Activated CD4-positive, alpha-beta T cell treated with anti-CD3 and anti-CD28 coated beads, Interleukin-2, Interleukin-4, amounts not matched to agents 100 ng/mL and 50 ng/mL, durations not matched to agents 16 hours and 8 hours (primary cell): Measurements from ENCODE around the gene COX6A2.
"Not testable (repeated sequence)": the region's sequence is repeated elsewhere in the genome, so short reads cannot be mapped to it uniquely, and the experiment has no call there.

Source experiments
- DNase-seq: peaks from one replicate; pipeline ENCODE4 v3.0.0-alpha.2; 2020; ENCODE audit warnings: low spot score

The COX6A2 gene

GRCh38 chr16:31461921-31462804 lies 34.0 kb upstream of the COX6A2 start:
- no peak for DNase-seq

- DNase-seq: no peak
Observed at GRCh38 chr16:31461201-31461920, 33.2 kb upstream of the COX6A2 start.

DNA sequence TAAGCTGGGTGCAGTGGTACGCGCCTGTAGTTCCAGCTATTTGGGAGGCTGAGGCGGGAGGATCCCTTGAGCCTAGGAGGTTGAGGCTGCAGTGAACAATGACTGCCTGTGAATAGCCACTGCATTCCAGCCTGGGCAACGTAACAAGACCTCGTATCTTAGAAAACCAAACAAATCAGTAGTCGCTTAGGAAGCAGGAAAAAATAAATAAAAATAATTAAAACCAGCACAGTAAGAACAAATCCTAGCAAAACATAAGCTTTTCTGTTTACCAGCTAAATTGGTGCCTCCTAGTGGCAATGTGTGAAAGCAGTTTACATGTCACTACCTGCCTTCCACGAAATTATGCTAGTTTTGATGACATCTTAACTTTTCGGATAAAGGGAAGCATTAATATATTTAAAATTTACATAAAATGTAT lies 32.4 kb upstream of the COX6A2 start:
- peak; percentile 34 for DNase-seq

- peak; percentile 100 for DNase-seq
Observed at GRCh38 chr16:31459687-31460581, 31.8 kb upstream of the COX6A2 start.

DNA sequence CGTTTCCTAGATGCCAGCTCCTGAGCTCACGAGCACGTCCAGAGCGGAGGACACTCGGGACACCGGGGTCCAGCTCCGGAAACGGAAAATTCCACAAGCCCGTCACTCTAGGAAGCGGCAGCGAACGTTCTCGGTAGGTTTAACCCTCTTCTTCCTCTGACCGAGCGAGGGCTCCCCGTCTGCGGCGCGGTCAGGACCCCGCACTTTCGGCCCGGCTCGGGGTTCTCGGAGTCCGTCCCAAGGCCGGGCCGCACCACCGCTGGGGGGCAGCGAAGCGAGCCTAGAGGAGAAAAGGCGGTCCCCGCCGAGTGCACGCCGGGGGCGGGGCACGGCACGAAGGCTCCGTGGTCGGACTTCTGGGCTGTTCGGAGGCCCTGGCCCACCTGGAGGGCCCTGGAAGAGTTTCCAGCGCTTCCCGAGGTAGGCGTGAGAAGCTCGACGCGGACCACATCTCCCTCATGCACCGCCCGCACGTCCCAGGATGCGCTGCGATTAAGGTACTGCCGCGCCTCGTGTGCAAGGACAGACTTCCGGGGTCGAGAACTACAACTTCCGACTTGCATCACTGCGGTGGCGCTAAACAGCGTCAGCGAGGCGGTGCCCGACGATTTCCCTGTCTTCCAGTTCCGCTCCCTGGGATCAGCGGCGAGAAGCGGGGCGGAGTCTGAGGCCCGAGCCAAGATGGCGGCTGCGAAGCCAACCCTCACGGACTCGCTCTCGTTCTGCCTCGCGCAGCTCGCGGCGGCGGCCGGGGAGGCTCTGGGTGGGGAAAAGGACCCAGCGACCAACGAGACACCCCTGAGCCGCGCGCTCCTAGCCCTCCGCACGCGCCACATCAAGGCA lies 30.9 kb upstream of the COX6A2 start, which contains the start of gene ARMC5:
Gene ARMC5, plus strand, starts transcription at position 658 of the 843 bp plus-strand sequence. Its CDS starts 24 bp downstream, at position 682.
- peak; percentile 98 for DNase-seq

GRCh38 chr16:31458073-31458843 lies 30.1 kb upstream of the COX6A2 start:
- peak; percentile 63 for DNase-seq

GRCh38 chr16:31456988-31457360 lies 28.8 kb upstream of the COX6A2 start:
- DNase-seq: no peak

DNA sequence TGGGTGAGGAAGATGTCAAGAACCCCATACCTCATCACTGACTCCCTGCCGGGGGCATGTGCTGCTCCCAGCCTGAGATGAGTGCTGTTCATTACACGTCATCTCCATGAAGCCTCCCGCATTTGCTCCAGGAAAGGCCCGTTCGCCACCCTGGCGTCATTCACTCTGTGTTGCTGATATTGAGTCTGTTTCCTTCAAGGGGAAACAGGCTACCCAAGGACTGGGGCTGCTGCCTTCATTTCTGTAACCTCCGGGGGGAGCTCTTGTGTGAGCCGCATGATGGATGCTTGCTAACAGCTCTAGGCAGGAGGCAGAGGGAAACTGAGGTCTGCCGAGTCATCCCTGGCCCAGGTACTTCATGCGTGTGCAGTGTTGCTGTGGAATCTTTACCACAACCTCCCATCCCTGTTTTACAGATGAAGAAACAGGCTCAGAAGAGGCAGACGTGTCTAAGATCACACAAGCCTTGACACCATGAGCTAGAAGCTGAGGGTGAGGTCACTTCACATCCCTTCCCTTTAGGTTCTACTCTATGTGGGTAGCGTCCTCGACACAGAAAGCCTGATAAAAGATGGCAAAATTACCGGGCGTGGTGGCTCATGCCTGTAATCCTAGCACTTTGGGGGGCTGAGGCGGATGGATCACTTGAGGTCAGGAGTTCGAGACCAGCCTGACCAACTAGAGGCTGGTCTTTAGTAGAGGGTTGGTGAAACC lies 27.6 kb upstream of the COX6A2 start:
- DNase-seq: peak; percentile 32

DNA sequence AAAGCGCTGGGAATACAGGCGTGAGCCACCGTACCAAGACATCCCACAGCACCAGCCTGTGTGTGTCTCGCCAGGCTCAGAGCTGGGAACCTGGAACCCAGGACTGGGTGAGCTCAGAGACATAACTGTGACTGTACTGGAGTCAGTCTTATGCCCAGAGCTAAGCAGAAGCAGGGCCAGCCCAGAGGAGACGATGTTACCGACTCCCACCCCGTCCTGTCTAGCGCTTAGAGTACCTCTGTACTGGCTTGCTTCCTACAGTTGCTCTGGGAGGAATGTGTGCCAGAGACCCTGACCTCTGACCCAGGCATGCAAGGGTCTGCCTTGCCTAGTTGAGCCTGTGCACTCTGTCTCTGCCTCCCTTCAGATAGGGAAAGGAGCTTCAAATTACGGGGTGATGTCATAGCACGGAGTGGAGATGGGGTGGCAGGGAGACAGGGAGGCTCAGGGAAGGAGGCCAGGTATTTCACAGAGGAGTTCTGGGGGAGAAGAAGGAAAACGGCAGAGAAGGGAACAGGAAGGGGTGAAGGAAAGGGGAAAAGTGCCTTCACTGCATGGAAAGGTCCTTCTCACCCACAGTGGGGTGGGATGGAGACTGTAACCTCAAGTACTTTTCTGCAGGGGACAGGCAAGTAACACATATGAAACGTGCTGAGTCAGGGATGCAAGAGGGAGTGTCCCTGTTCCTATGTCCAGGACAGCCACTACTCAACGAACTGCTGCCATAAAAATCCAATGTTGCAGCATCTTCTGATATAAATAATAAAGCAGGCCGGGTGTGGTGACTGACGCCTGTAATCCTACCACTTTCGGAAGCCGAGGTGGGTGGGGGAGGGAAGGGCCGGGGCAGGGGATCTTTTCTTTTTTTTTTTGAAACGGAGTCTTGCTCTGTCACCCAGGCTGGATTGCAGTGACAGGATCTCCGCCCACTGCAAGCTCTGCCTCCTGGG lies 25.4 kb upstream of the COX6A2 start:
- DNase-seq: no peak

- DNase-seq: no peak
Observed at GRCh38 chr16:31452631-31453106, 24.5 kb upstream of the COX6A2 start.

DNA sequence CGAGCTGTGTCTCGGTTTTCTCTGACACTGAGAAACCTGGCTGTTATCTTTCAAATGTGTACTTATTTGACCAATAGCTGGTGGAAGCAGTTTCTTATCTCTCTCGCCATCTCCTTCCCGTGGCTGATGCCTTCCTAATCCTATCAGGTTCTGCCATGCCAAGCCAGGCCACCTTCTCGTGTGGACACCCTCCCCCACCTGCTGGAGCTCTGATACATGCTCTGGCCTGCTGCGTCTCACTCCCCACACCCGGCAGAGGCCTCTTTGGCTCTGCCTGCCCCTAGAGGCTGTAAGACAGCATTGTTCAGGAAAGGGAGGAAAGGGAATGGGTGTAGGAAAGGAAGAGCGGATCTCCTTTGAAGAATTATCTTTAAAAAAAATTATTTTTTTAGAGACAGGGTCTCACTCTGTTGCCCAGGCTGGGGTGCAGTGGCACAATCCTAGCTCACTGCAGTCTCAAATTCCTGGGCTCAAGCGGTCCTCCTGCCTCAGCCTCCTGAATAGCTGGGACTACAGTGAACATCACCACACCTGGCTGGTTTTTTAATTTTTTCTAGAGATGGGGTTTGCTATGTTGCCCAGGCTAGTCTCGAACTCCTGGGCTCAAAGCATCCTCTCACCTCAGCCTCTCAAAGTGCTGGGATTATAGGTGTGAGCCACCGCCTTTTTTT lies 23.7 kb upstream of the COX6A2 start:
- no peak for DNase-seq

- no peak for DNase-seq
Observed at GRCh38 chr16:31451201-31451600, 23.0 kb upstream of the COX6A2 start.

- DNase-seq: not testable (repeated sequence)
Observed at GRCh38 chr16:31445931-31446330, 17.8 kb upstream of the COX6A2 start.

DNA sequence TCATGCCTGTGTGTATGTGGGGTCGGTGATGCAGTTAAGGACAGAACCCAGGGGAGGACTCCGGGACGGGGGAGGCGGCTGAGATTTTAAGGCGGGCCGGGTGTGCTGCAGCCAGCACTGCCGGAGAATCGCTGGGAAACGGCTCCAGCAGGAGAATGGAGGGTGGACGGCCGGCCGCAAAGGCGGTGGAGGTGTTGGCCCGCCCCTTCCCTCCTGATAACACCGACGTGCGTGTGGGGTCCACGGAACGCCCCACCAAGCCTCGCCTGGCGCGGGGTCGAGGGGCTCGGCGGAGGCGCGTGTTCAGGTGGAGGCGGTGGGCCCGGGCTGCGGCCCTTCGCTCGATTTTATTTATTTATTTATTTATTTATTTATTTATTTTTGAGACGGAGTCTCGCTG lies 13.8 kb upstream of the COX6A2 start:
- DNase-seq: no peak

- no peak for DNase-seq
Observed at GRCh38 chr16:31440516-31441184, 12.5 kb upstream of the COX6A2 start.

GRCh38 chr16:31439519-31439918 lies 11.4 kb upstream of the COX6A2 start:
- no peak for DNase-seq

- not testable (repeated sequence) for DNase-seq
Observed at GRCh38 chr16:31439023-31439422, 10.9 kb upstream of the COX6A2 start.
